Esophagus muscularis mucosa (tissue), 4 donors: ENCODE measurements around the gene STK33. TPM values are rescaled to one million over a fixed set of nuclear protein-coding genes. Genes with fewer than 3 reads are reported as not detected.

ENCODE experiments used
- DNase-seq: peaks from one replicate; pipeline ENCODE4 v3.0.0-alpha.2; 2017; ENCODE audit errors: extremely low spot score
- H3K27ac ChIP-seq, 4 donors: fragments of 200-600 bp; sonication (generic); replicated peaks in 1 of 4; 1 replicate in 3 of 4; 2 replicates in 1 of 4; pipeline ENCODE4 v1.5.1; 2016 to 2019; ENCODE audit warnings: mild to moderate bottlenecking in 1 of 4
- H3K27me3 ChIP-seq, 4 donors: fragments of 200-600 bp; sonication (generic); one replicate each; pipeline versions ENCODE4 v1.5.1 to v1.6.0; 2016 to 2019
- H3K36me3 ChIP-seq, 4 donors: fragments of 200-600 bp; sonication (generic); one replicate each; pipeline ENCODE4 v1.5.1; 2016 to 2019
- H3K4me1 ChIP-seq, 4 donors: fragments of 200-600 bp; sonication (generic); one replicate each; pipeline ENCODE4 v1.5.1; 2016 to 2019
- H3K4me3 ChIP-seq, 4 donors: fragments of 200-600 bp; sonication (generic); 1 replicate in 2 of 4; 2 replicates in 2 of 4; pipeline ENCODE4 v1.5.1; 2016 to 2019; ENCODE audit warnings: mild to moderate bottlenecking in 4 of 4, moderate library complexity in 1 of 4
- H3K9me3 ChIP-seq, 4 donors: fragments of 200-600 bp; sonication (generic); 1 replicate in 3 of 4; 2 replicates in 1 of 4; pipeline ENCODE4 v1.5.1; 2016 to 2019
- EP300 ChIP-seq: sonication (generic); formaldehyde crosslinking; IDR thresholded peaks from one replicate; pipeline ENCODE4 v1.6.1; 2017; ENCODE audit warnings: antibody characterized with exemption
- POLR2A ChIP-seq: fragments of 450-650 bp; IDR thresholded peaks from one replicate; pipeline ENCODE4 v1.6.1; 2017; ENCODE audit warnings: antibody characterized with exemption, moderate library complexity, mild to moderate bottlenecking, low read depth
- POLR2AphosphoS5 ChIP-seq, 2 donors: sonication (generic); formaldehyde crosslinking; IDR thresholded peaks; one replicate each; pipeline ENCODE4 v1.6.1; 2017; ENCODE audit warnings: antibody characterized with exemption in 2 of 2
- WGBS: methylation state at CpG from one replicate; pipeline ENCODE4 v1.1.5; 2018; 5-methylcytosine and 5-hydroxymethylcytosine counted together
- intact Hi-C: fragments of 100-400 bp; cut with DNase I; formaldehyde crosslinking; loops from one replicate; pipeline ENCODE4 v1.15.1; 2023
- total RNA-seq, 4 donors: library from RNA; depleted of rRNA; stranded (reverse); fragments of >200 nt; gene quantifications; one replicate each; pipeline versions ENCODE4 v1.1.0 to v1.2.1, GENCODE V29; 2016
- TF ChIP-seq, protein P1 (sequence below), 3 experiments: fragments of 200-600 bp in 2 of 3; fragments of 450-650 bp in 1 of 3; sonication (generic) in 2 of 3; IDR thresholded peaks; one replicate each; pipeline ENCODE4 v1.5.1; 2017 to 2019; ENCODE audit warnings: antibody characterized with exemption in 3 of 3, mild to moderate bottlenecking in 2 of 3, moderate library complexity in 1 of 3

The STK33 gene
- total RNA-seq, 4 donors from 2014 or later: 12.7 to 29.1 (median 19.8) TPM

DNA sequence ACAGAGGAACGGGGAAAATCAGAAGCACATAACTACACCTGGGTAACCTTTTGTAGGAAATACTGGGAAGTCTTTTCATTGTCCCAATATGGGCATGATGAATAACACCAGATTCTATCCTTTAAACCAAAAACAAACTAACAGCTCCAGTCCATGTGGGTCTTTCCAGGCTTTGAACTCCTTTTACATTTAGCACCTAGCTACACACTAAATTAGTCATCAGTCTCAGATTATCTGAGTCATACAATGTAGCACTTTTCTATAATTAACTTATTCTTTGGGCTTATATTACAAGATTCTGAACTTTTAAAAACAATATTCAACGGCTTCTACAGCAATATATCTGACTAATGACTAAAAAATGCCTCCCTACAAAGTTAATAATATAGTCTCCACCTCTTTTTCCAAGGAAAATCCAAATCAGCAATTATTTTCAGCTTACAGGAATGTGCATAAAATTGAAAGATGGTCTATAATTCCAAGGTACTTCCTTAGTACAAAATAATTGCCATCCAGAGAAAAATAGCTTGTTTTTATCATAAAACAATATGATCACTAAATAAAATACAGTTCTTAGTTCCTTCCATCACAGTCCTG lies 26.3 kb downstream of the STK33 start:
- Histone ChIP-seq H3K9me3 (no peaks in the 10 kb centered on the region), H3K27ac (no peak overlapping the region), H3K36me3 (no peaks in the 10 kb centered on the region), H3K4me1 (peaks cover 0 to 9% (median 4%) of the 10 kb centered on the region in 4 donors), H3K4me3 (no peak overlapping the region), H3K27me3 (no peaks in the 10 kb centered on the region)
- no peak for TF ChIP-seq POLR2AphosphoS5 (IDR thresholded peaks at IDR 0.05)
- TF ChIP-seq POLR2A: no peak
- TF ChIP-seq EP300: no peak
- TF ChIP-seq, protein P1, sequence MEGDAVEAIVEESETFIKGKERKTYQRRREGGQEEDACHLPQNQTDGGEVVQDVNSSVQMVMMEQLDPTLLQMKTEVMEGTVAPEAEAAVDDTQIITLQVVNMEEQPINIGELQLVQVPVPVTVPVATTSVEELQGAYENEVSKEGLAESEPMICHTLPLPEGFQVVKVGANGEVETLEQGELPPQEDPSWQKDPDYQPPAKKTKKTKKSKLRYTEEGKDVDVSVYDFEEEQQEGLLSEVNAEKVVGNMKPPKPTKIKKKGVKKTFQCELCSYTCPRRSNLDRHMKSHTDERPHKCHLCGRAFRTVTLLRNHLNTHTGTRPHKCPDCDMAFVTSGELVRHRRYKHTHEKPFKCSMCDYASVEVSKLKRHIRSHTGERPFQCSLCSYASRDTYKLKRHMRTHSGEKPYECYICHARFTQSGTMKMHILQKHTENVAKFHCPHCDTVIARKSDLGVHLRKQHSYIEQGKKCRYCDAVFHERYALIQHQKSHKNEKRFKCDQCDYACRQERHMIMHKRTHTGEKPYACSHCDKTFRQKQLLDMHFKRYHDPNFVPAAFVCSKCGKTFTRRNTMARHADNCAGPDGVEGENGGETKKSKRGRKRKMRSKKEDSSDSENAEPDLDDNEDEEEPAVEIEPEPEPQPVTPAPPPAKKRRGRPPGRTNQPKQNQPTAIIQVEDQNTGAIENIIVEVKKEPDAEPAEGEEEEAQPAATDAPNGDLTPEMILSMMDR (IDR thresholded peaks at IDR 0.05): no peak
- intact Hi-C loops: loop anchor here (2.0 to 5.0 kb wide), 2 partner anchors 229 to 340 kb away; no protein-coding TSS in a partner anchor
- 56% methylated on average over 2 of the region's 2 CpGs for WGBS
- no peak for DNase-seq

DNA sequence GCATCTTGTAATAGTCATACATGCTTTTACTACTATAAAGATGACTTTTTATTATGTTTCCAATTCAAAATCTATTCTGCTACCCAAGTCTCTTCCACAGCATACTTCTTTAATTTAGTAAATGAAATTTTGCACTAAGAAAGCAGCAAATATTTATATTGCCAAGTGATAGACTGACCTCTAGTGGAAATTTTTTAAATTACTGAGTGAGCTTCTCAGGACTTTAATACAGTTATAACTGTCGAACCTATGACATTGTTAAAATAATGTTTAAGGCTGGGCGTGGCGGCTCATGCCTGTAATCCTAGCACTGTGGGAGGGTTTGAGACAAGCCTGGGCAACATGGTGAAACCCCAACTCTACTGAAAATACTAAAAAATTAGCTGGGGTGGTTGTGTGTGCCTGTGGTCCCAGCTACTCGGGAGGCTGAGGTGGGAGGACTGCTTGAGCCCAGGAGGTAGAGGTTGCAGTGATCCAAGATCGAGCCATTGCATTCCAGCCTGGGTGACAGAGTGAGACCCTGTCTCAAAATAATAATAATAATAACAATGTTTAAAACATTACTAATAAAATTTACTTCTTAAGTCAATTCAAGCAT lies 27.3 kb downstream of the STK33 start:
- intact Hi-C loops: loop anchor here (2.0 to 5.0 kb wide), 2 partner anchors 228 to 339 kb away; no protein-coding TSS in a partner anchor
- Histone ChIP-seq H3K36me3 (no peaks in the 10 kb centered on the region), H3K4me3 (no peak overlapping the region), H3K9me3 (peaks cover 0 to 3% (median 0%) of the 10 kb centered on the region in 4 donors), H3K4me1 (peaks cover 0 to 9% (median 4%) of the 10 kb centered on the region in 4 donors), H3K27me3 (no peaks in the 10 kb centered on the region), H3K27ac (no peak overlapping the region)
- WGBS: 44% methylated on average over 5 of the region's 5 CpGs
- no peak for TF ChIP-seq EP300
- TF ChIP-seq, protein P1 (IDR thresholded peaks at IDR 0.05): peak; percentile 64 to 77 (median 77)
- DNase-seq: no peak

DNA sequence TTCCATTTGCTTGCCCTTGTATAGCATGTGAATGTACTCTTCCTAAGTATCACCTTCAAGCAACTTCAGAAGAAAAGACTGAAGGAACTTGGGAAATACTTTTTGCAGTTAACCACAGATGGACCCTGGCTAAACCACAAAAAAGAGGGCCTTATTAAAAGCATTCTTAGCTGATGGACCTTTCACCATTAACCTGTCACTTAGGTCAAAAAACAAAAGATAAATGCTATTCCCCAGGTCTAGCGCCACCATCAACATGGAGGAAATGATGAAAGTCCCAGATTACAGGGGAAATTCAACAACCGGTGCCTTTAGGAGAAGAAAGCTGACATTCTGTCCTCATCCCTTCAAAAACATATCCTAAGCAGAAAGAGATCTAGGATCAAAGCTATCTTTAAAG lies 29.5 kb downstream of the STK33 start:
- no peak overlapping the region for H3K27ac ChIP-seq
- TF ChIP-seq POLR2AphosphoS5 (IDR thresholded peaks at IDR 0.05) (no peak), POLR2A (no peak), EP300 (no peak)
- TF ChIP-seq, protein P1 (IDR thresholded peaks at IDR 0.05): no peak
- H3K4me3 ChIP-seq: no peak overlapping the region
- H3K9me3 ChIP-seq: peaks cover 0 to 11% (median 0%) of the 10 kb centered on the region in 4 donors
- H3K4me1 ChIP-seq: peaks cover 0 to 9% (median 4%) of the 10 kb centered on the region in 4 donors
- H3K27me3 ChIP-seq: no peaks in the 10 kb centered on the region
- no peaks in the 10 kb centered on the region for H3K36me3 ChIP-seq
- intact Hi-C loops: no loop called here
- DNase-seq: no peak
- 84% methylated on average over 2 of the region's 2 CpGs for WGBS

DNA sequence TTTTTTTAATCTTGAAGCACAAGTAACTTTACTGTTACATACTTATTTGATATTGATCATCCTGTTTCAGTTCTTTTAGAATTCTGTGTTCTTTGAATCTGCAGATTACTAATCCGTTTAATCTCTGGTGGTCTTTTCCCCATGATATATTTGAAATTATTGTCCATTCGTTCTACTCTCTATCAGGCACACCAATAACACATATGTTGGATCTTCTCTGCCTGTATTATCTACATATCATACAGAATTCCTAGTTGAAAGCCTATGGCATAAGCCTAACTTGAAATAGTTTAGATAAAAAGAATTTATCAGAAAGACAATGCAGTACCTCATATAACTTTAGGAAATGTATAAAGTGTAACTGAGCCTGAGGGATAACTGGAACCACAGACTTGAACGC lies 32.6 kb downstream of the STK33 start:
- Histone ChIP-seq H3K36me3 (no peaks in the 10 kb centered on the region), H3K27me3 (no peaks in the 10 kb centered on the region), H3K4me1 (no peaks in the 10 kb centered on the region), H3K9me3 (peaks cover 0 to 11% (median 0%) of the 10 kb centered on the region in 4 donors), H3K4me3 (no peak overlapping the region), H3K27ac (no peak overlapping the region)
- 90% methylated on average over 3 of the region's 3 CpGs for WGBS
- DNase-seq: no peak
- intact Hi-C loops: no loop called here
- TF ChIP-seq POLR2AphosphoS5 (IDR thresholded peaks at IDR 0.05) (no peak), EP300 (no peak), POLR2A (no peak)
- TF ChIP-seq, protein P1 (IDR thresholded peaks at IDR 0.05): no peak
